Peyer's patch (tissue), 4 donors: ENCODE measurements around the gene PRDM13. TPM values are rescaled to one million over a fixed set of nuclear protein-coding genes. Genes with fewer than 3 reads are reported as not detected.

ENCODE experiments used
- DNase-seq, 3 donors: peaks; one replicate each; pipeline ENCODE4 v3.0.0-alpha.2; 2017 to 2019
- H3K27ac ChIP-seq, 4 donors: fragments of 200-600 bp; sonication (generic); one replicate each; pipeline ENCODE4 v1.5.1; 2016 to 2019
- H3K27me3 ChIP-seq, 2 donors: fragments of 200-600 bp; sonication (generic); one replicate each; pipeline ENCODE4 v1.5.1; 2019
- H3K36me3 ChIP-seq, 3 donors: fragments of 200-600 bp; sonication (generic); one replicate each; pipeline ENCODE4 v1.5.1; 2016 to 2019
- H3K4me1 ChIP-seq, 4 donors: fragments of 200-600 bp; sonication (generic); one replicate each; pipeline ENCODE4 v1.5.1; 2016 to 2019
- H3K4me3 ChIP-seq, 4 donors: fragments of 200-600 bp; sonication (generic); 1 replicate in 3 of 4; 2 replicates in 1 of 4; pipeline ENCODE4 v1.5.1; 2016 to 2019; ENCODE audit warnings: mild to moderate bottlenecking in 1 of 4
- H3K9me3 ChIP-seq, 4 donors: fragments of 200-600 bp; sonication (generic); one replicate each; pipeline ENCODE4 v1.5.1; 2016 to 2019; ENCODE audit warnings: mild to moderate bottlenecking in 1 of 4
- POLR2A ChIP-seq, 2 donors: fragments of 450-650 bp; IDR thresholded peaks; one replicate each; pipeline ENCODE4 v1.5.1; 2017; ENCODE audit warnings: antibody characterized with exemption in 2 of 2, mild to moderate bottlenecking in 2 of 2, moderate library complexity in 2 of 2
- total RNA-seq, 4 donors: library from RNA; depleted of rRNA; stranded (reverse); fragments of >200 nt; gene quantifications; one replicate each; pipeline ENCODE4 v1.1.0, GENCODE V29; 2016
- TF ChIP-seq, protein P1 (sequence below), 6 experiments: fragments of 450-650 bp in 4 of 6; fragments of 200-600 bp in 2 of 6; sonication (generic) in 1 of 6; IDR thresholded peaks; one replicate each; pipeline ENCODE4 v1.5.1; 2017 to 2019; ENCODE audit warnings: antibody characterized with exemption in 6 of 6, mild to moderate bottlenecking in 3 of 6, moderate library complexity in 1 of 6

Gene PRDM13
- total RNA-seq, 4 donors from 2014 or later: not detected

DNA sequence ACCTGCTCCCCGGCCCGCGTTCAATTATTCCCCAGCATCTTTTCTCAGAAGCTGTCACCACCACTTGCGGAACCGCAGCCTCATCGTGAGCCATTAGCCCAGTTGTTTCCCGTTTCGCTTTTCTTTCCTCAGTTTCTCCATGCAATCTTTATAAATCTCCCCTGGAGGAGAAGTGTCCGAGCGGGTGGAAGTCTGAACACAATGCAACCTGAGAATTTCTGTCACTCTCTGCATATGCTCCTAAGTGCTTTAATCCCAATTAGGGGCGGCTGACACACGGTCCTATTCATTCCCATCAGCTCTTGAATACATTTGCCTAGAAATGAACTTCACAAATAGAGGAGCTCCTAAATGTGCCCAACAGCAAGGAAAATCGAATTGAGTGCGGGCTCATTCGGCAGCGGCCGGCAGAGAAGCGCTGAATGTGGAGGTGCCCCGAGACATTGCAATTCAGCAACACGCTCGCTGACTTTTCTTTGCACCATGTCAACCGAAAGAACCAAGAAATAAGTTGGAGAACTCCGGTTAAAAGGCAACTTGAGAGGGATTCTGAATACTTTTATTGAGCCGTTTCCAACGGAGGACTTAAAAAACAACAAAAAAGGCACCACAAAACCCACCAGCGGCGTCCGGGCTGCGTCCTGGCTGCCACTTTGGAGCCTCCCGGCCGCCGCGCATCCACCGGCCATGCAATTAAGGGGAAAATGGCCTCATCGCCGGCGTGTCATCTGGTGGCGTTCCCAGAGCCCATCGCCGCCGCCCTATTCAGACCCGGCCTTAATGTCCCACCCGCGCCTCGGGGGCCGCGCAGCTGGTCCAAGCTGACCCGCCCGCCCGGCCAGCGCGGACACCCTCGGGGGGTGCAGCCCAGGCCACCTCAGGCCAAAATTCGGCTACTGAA is 3.9 kb upstream of the PRDM13 start:
- Histone ChIP-seq H3K9me3 (no peaks in the 10 kb centered on the region), H3K4me1 (peaks cover 0 to 22% (median 10%) of the 10 kb centered on the region in 4 donors), H3K27me3 (peaks cover 0 to 56% of the 10 kb centered on the region in 2 donors), H3K36me3 (no peaks in the 10 kb centered on the region), H3K4me3 (peak overlapping the region in 3 of 4 donors; percentile 30 to 39 (median 39)), H3K27ac (no peak overlapping the region)
- no peak for DNase-seq
- TF ChIP-seq POLR2A (IDR thresholded peaks at IDR 0.05): no peak
- TF ChIP-seq, protein P1, sequence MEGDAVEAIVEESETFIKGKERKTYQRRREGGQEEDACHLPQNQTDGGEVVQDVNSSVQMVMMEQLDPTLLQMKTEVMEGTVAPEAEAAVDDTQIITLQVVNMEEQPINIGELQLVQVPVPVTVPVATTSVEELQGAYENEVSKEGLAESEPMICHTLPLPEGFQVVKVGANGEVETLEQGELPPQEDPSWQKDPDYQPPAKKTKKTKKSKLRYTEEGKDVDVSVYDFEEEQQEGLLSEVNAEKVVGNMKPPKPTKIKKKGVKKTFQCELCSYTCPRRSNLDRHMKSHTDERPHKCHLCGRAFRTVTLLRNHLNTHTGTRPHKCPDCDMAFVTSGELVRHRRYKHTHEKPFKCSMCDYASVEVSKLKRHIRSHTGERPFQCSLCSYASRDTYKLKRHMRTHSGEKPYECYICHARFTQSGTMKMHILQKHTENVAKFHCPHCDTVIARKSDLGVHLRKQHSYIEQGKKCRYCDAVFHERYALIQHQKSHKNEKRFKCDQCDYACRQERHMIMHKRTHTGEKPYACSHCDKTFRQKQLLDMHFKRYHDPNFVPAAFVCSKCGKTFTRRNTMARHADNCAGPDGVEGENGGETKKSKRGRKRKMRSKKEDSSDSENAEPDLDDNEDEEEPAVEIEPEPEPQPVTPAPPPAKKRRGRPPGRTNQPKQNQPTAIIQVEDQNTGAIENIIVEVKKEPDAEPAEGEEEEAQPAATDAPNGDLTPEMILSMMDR (IDR thresholded peaks at IDR 0.05): no peak

- Histone ChIP-seq H3K9me3 (no peaks in the 10 kb centered on the region), H3K27me3 (peaks cover 0 to 64% of the 10 kb centered on the region in 2 donors), H3K4me3 (peak overlapping the region in 3 of 4 donors; percentile 30 to 39 (median 39)), H3K27ac (no peak overlapping the region), H3K36me3 (no peaks in the 10 kb centered on the region), H3K4me1 (peaks cover 0 to 22% (median 10%) of the 10 kb centered on the region in 4 donors)
- DNase-seq: peak in 1 of 3 donors; percentile 59
- TF ChIP-seq POLR2A (IDR thresholded peaks at IDR 0.05): no peak
- TF ChIP-seq, protein P1 (IDR thresholded peaks at IDR 0.05): no peak
Measured at GRCh38 chr6:99603421-99604165, 3.0 kb upstream of the PRDM13 start.

GRCh38 chr6:99604166-99605073 is 2.2 kb upstream of the PRDM13 start:
- peaks cover 0 to 70% of the 10 kb centered on the region in 2 donors for H3K27me3 ChIP-seq
- H3K4me3 ChIP-seq: peak overlapping the region in 2 of 4 donors; percentile 39

GRCh38 chr6:99605074-99605734 is 1.4 kb upstream of the PRDM13 start:
- no peak for DNase-seq
- H3K4me1 ChIP-seq: peaks cover 0 to 22% (median 10%) of the 10 kb centered on the region in 4 donors
- H3K9me3 ChIP-seq: no peaks in the 10 kb centered on the region
- H3K27ac ChIP-seq: no peak overlapping the region
- TF ChIP-seq POLR2A (IDR thresholded peaks at IDR 0.05): no peak
- TF ChIP-seq, protein P1 (IDR thresholded peaks at IDR 0.05): no peak
- H3K4me3 ChIP-seq: no peak overlapping the region
- no peaks in the 10 kb centered on the region for H3K36me3 ChIP-seq
- peaks cover 0 to 74% of the 10 kb centered on the region in 2 donors for H3K27me3 ChIP-seq

More at GRCh38 chr6:99604166-99605073, 2.2 kb upstream of the PRDM13 start:
- TF ChIP-seq, protein P1 (IDR thresholded peaks at IDR 0.05): no peak
- no peak for TF ChIP-seq POLR2A (IDR thresholded peaks at IDR 0.05)
- no peaks in the 10 kb centered on the region for H3K36me3 ChIP-seq
- peaks cover 0 to 22% (median 10%) of the 10 kb centered on the region in 4 donors for H3K4me1 ChIP-seq
- no peaks in the 10 kb centered on the region for H3K9me3 ChIP-seq
- H3K27ac ChIP-seq: no peak overlapping the region
- no peak for DNase-seq
